GM19239 (cell line): ENCODE measurements around the gene GBP7.
"Not testable (repeated sequence)": the region's sequence is repeated elsewhere in the genome, so short reads cannot be mapped to it uniquely, and the experiment has no call there.

Experiments
- DNase-seq: peaks from one replicate; pipeline ENCODE4 v3.0.0; 2011; ENCODE audit warnings: low spot score; ENCODE audit not compliant: insufficient read length
- FAIRE-seq: peaks from 2 replicates; lab custom pipeline; 2011; peaks lifted over from hg19 to GRCh38; lab: Jason Lieb, UNC

GBP7 gene

DNA sequence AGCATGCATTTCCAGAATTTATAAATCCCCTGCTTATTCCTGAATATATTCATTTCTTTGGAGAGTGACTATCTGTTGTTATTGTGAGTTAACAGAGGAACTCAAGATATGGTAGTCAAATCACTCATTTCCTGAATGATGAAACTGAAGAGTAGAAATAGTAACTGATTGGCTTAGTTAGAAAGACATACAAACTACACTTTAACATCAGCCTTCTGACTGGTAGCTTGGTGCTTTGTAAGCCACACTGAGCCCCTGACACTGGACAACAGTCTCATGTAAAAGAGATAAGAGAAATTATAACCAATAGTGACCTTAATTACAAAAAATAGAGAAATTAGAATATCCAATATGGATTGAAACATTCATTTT, 4.8 kb downstream of the GBP7 start:
- DNase-seq (no peak), FAIRE-seq (no peak)

DNA sequence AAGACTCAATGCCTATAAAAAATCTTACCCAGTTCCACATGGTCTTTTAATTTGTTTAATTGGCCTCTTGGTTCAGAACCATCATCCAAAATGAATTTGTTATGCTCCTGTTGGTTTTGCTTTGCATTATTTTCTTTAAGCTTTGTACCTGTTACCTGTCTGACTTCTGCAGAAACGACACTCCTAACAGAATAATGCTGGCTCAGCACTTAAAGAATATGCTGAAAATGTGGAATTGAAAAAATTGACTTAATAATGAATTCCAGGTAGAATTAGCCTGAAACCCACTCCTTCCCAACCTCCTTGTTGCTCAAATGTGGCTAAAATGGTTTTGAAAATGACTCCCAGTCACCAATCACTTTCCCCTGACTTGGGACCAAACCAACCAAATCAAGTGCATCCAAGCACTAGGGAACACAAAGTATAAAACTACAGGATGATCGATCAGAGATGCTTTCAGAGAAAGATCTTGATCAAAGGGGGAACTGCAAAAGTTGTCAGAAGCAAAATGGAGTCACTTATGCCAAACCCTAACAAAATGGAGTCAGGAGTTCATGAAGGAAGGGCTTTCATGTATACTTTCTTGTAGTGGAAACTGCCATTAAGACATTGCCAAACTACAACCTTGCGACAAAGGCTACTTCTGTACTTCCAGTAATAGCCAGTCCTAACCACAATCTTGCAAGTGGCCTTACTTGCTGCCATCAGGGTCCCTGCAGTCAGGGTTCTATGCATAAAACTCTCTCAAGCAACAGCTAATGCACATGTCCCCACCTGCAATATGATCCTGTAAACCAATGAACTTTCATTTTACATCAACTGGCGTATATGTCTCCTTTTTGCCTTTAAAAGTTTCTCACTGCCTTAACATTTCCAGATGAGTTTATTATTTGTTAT, 5.4 kb downstream of the GBP7 start:
- DNase-seq (no peak), FAIRE-seq (peak; percentile 63)

DNA sequence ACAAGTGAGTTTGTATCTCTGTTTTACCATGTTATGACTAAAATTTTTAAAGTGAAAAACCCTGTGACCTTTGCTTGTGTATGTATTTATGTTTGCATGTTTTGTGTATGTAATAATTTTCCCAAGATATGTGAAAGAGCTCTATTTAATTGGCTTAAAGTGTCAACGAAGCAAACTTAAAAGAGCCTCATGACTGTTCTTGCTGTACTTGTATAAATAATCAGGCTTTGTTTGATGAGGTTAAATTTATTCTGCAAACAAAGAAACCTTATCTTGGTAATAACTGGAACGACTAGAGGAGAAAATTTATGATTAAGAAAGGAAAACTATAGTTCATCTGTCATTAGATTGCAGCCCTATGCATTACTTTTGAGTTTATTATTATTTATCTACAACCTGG, 6.6 kb downstream of the GBP7 start:
- FAIRE-seq (no peak), DNase-seq (no peak)

DNA sequence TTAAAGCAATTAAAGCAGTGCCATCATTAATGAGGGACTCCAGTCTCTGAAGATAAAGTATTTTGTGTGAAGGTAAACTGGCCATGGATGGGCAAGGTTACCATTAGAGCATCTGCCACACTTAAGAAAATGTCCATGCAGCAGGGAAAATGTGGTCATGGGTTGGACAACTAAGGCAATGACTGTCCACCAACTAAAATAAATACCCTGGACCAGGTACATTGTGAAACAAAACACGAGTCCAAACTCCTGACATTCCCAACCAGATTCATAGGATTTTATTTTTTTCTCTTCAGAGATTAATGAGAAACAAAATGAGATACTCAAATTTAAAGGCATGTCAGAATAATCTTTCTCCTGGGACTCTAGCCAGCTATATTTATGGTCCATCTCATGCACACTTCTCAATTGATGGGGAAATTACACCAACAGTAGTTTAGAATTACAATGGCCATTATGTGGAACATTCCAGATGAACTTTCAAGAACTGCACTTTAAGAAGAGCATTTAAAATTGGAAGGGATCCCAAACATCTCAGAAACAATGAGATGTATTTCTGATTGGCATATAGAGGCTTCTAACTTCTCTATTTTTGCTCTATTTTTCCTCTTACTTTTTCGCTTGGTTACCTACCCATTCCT, 8.1 kb downstream of the GBP7 start:
- DNase-seq (no peak), FAIRE-seq (no peak)

DNA sequence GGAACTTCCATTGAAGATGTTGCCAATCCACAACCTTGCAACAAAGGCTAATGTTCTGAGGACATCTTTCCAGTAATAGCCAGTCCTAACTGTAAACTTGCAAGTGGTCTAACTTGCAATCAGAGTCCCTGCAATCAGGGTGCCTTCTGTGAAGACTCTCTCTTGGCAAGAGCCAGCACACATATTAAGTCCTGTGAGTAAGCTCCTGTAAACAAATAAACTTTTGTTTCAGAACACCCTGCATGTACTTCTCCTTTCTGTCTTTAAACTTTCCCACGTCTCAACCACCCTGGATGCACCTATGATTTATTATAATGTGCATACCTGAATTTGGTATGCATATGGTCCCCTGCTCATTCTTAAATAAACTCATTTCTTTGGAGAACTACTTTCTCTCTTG, 9.1 kb downstream of the GBP7 start:
- no peak for FAIRE-seq
- no peak for DNase-seq

DNA sequence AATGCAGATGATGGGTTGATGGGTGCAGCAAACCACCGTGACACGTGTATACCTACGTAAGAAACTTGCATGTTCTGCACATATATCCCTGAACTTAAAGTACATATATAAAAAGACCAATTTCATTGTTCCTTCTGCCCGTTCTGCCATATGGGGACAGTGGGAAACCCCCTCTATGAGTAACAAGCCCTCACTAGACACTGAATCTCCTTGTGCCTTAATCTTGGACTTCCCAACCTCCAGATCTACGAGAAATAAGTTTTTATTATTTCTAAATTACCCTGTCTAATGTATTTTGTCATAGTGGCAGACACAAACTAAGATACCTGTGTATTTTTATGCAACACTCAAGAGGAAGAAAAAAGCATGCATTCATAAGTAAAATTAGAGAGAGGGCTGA, 10.0 kb downstream of the GBP7 start:
- DNase-seq = no peak
- FAIRE-seq = no peak

DNA sequence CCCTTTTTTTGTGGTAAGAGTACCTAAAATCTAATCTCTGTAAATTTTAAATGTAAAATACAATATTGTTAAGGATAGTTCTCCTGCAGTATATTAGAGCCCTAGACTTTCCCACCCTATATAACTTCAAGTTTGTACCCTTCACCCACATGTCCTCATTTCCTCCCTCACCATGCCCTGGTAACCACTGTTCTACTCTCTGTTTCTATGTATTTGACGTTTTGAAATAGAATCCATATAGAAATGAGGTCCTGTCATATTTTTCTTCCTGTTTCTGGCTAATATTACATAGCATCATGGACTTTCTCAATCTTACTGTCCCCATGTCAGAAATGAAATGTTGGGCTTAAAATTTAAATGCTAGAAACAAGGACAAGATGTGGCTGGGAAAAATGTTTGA, 24.8 kb downstream of the GBP7 start:
- FAIRE-seq (no peak), DNase-seq (no peak)

DNA sequence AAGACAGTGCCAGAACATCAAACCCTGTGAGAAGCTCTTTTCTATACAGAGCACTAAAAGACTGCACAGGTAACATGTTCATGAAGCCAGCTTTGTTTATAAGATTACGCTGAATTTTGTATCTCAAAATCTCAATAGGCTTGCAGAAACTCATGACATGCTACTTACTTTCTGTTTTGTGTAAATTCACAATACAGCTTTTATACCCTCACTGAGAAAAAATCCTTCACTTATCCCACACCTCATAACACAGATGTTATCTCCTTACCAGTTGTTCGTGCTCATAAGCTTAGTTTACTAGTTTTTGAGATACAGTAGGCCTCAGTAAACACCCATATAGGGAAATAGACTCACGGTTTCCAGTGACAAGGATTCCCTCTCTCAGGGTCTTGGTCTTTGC, 25.8 kb downstream of the GBP7 start:
- FAIRE-seq (no peak), DNase-seq (no peak)

DNA sequence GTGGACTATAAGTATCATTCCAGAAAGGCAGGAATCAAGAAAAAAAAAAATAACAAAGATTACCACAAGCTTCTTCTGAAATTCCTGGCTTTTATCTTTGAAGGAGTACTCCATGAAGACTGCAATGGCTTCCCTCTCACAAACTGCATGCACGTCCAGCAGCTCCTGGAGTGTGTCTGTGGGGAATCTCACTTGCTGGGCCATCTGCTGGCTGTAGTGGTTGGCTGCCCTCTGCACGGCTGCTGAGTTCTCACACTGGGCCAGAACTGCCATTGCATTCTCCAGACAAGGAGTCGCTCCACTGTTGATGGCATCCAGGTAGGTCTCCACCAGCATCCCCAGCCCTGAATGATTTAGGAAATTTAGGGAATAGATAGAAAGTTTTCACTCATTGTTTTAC, 26.6 kb downstream of the GBP7 start:
- FAIRE-seq (no peak), DNase-seq (no peak)

DNA sequence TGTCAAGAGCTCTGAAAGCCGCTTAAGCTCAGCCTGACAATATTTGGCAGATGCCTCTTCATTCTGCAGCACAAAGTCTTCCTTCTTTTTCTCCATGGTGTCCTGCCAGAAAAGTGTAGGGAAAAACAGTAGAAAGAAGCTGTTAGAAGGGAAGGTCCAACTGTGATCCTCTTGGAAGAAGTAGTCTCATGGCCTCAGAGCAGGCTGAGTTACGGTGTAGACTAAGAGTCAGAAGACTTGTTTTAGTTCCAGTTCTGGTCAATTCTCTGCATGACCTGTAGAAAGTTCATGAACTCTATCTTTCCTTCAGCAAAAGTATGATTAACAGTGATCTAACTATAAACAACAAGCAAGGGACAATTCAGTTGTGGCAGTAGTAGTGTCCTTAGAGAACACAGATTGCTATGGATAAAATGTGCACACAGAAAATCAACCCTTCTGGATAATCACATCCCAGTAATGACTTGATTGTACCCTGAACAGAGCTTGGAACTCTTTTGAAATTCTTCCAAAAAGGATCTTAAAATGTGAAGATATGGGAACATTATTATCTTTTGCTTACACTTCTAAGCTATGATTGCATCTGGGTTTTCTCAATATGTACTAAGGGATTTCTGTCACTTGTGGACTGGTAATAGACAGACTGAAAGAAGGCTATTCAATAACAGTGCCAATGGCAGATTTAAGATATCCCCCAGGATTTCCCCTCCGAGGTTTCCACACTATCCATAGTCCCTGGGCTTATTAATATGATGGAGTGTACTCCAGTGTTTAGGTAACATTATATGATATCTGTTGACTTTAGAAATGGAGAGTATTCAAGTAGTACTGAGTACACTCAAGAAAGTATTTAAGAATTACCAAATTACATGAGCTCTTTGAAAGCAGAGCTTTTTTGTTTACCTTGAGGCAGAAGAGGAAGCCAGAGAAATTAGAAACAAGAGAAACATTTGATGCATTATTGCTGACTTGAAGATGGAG, 27.8 kb downstream of the GBP7 start:
- FAIRE-seq (no peak), DNase-seq (no peak)

DNA sequence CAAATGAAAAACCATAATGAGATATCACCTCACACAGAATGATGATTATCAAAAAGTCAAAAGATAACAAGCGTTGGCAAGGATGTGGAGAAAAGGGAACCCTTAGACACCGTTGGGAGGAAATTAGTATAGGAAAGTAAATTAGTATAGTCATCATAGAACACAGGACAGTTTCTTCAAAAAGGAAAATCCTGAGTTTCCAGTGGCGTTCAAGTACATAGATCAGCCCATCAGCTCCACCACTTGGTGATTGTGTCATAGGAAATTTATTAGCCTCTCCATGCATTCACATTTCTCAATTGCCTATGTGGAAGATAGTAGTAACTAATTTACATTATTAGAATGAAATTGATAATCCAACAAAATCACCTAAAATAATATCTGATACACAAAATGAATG, 29.1 kb downstream of the GBP7 start:
- FAIRE-seq (no peak), DNase-seq (no peak)

DNA sequence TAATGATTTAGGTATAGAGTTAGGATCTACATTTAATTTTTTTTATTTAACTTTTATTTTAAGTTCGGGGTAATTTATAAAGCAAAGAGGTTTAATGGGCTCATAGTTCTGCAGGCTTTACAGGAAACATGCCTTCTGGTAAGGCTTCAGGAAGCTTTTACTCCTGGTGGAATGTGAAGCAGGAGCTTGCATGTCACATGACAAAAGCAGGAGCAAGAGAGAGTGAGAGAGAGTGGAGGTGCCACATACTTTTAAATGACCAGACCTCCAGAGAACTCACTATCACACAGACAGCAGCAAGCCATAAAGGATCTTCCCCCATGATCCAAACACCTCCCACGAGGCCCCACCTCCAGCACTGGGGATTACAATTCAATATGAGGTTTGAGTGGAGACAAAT, 32.3 kb downstream of the GBP7 start:
- FAIRE-seq (no peak), DNase-seq (no peak)

DNA sequence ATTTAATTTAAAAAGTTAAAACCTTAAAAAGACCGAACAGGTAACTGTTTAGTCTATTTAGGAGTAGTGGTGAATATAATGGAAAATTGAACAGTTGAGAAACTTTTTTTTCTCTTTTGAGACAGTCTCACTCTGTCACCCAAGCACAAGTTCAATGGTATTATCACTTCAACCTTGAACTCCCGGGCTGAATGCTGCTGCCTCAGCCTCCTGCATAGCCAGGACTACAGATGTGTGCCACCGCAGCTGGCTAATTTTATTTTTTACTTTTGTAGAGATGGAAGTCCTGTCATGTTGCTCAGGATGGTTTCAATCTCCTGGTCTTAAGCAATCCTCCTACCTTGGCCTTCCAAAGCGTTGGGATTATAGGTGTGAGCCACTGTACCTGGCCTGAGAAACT, 33.6 kb downstream of the GBP7 start:
- FAIRE-seq (no peak), DNase-seq (no peak)

DNA sequence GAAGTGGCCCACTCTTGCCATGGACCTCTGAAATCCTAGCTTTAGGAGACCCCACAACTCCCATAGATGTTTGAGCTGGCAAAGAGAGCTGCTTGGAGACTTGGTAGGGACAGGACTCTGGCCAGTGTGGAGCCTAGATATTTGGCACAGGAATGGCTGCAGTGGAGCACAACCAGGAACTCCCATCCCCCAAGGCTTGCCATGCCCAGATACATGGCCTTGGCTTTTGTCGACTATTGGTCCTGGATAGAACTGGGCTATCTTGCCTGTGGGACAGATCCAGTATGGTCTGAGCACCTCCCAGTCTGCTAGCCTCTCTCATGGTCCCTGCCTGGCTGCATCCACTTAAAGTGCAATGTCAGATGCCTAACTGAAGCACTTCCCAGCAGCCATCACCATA, 42.1 kb downstream of the GBP7 start:
- no peak for DNase-seq
- no peak for FAIRE-seq

DNA sequence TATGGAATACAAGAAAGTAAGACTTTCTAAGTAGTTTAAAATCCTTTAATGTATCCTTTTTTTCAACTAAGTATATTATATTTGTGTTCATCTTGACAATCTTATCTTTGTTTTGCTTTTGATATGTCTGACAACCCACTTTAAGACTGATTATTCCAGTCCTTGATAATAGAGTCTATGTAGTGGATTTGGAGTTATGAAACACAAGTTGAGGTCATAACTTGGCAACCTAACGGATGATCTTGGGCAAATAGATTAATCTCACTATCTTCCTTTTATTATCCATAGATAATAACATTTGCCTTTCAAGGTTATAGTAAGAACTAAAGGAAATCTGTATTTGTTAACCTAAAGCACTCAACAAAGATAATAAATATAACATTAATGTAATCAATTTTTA, 45.1 kb downstream of the GBP7 start:
- DNase-seq (no peak), FAIRE-seq (no peak)

DNA sequence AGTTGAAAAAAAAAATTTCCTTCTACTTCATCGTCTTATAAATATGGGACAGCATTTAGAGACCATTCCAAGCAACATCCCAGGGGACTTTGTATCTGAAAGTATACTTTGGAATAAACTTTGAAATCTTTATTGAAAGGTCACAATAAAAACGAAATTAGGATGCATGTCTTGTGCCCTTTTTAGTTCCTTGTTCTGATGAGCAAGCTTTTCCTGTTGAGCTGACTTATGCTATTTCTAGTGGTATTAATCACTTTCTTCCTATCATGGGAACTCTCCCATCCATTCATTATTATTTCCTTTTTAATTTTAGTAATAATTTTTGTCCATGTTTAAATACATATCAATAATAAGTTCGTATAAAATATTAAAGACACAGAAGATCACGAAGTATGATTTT, 45.9 kb downstream of the GBP7 start:
- no peak for FAIRE-seq

DNA sequence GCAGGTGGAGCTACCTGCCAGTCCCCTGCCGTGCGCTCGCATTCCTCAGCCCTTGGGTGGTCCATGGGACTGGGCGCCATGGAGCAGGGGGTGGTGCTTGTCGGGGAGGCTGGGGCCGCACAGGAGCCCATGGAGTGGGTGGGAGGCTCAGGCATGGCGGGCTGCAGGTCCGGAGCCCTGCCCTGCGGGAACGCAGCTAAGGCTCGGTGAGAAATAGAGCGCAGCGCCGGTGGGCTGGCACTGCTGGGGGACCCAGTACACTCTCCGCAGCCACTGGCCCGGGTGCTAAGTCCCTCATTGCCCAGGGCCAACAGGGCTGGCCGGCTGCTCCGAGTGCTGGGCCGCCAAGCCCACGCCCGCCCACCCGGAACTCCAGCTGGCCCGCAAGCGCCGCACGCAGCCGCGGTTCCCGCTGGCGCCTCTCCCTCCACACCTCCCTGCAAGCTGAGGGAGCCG, 47.8 kb downstream of the GBP7 start:
- DNase-seq, FAIRE-seq: not testable (repeated sequence)

More for the DNA sequence above, 45.9 kb downstream of the GBP7 start:
- no peak for DNase-seq

DNA sequence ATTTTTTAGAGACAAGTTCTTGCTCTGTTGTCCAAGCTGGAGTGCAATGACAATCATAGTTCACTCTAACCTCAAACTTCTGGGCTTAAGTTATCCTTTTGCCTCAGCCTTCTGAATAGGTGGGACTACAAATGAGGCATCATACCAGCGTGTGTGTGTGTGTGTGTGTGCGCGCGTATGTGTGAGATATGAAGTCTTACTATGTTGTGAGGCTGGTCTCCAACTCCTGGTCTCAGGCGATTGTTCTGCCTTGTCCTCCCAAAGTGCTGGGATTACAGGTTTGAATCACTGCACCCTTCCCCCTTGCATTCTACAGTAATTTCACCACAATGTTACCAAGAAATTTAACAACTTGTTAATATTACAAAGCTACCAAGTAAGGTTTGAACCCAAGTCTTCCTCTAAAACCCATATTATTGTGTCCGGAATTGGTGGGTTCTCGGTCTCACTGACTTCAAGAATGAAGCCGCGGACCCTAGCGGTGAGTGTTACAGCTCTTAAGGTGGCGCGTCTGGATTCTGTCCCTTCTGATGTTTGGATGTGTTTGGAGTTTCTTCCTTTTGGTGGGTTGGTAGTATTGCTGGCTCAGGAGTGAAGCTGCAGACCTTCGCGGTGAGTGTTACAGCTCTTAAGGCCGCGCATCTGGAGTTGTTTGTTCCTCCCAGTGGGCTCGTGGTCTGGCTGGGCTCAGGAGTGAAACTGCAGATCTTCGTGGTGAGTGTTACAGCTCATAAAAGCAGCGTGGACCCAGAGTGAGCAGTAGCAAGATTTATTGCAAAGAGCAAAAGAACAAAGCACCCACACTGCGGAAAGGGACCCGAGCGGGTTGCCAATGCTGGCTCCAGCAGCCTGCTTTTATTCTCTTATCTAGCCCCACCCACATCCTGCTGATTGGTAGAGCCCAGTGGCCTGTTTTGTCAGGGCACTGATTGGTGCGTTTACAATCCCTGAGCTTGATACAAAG, 48.9 kb downstream of the GBP7 start:
- peak; percentile 28 for FAIRE-seq
- not testable (repeated sequence) for DNase-seq

DNA sequence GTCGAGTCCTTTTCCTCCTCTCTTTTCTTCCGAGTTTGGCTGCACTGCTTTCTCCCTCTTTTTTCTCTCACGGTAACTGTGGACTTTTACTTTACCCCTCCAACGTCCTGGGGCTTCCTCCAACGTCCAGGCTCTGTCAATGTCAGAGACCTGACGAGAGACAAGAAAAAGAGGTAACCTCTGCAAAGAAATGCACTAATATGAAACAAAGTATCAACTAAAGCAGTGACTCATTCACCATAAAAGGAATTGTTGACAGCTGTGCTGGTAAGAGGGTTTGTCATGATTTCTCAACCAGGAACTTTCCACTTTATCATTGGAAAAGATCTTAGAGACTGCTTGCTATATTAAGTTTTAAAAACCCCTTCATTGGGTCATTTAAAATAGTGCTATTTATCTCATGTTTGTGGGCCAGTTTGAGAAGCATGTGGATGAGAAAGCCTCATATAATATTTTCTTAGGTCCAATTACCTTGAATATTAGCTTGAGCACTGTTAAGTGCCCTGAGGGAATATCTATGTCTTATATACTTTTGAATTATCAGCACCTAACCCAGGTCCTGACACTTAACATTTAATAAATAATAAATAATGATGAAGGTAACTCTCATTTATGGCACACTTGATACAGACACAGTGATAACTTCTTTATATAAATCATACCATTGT, 49.8 kb downstream of the GBP7 start, which contains the start of gene GBP2:
GBP2 (minus strand) TSS at position 202 of the 668 bp plus-strand sequence. CDS start 4,148 bp downstream, outside the sequence.
- peak; percentile 28 for DNase-seq
- FAIRE-seq = peak; percentile 92
